SK-N-SH treated with all-trans-retinoic acid at 6 μM for 48 hours (cell line): Measurements from ENCODE around the gene ORAI2.

ENCODE experiments used
- ATAC-seq: fragments of 200-7000 bp; cut with Tn5 transposase; 3 replicates; pipeline ENCODE4 v1.9.1; 2020; ENCODE audit warnings: mild to moderate bottlenecking, moderate library complexity
- ARNTL ChIP-seq: fragments of 450-650 bp; formaldehyde crosslinking; IDR thresholded peaks from 2 replicates; pipeline ENCODE4 v1.5.0; 2020; ENCODE audit warnings: low read depth, mild to moderate bottlenecking, moderate library complexity, borderline replicate concordance
- BACH2 ChIP-seq: fragments of 250-450 bp; sonication (Bioruptor Pico); IDR thresholded peaks from 2 replicates; pipeline ENCODE4 v1.9.0; 2021; ENCODE audit warnings: mild to moderate bottlenecking, borderline replicate concordance
- CREB5 ChIP-seq: fragments of 250-450 bp; sonication (Bioruptor Pico); IDR thresholded peaks from 2 replicates; pipeline ENCODE4 v1.5.1; 2020; ENCODE audit warnings: low read depth, mild to moderate bottlenecking, moderate library complexity
- CSDC2 ChIP-seq: fragments of 250-450 bp; sonication (Bioruptor Pico); IDR thresholded peaks from 2 replicates; pipeline ENCODE4 v1.5.0; 2020; ENCODE audit warnings: mild to moderate bottlenecking, moderate library complexity
- CSRNP3 ChIP-seq: fragments of 250-450 bp; sonication (Bioruptor Pico); IDR thresholded peaks from 2 replicates; pipeline ENCODE4 v1.5.1; 2021; ENCODE audit warnings: mild to moderate bottlenecking, moderate library complexity
- ESRRG ChIP-seq: fragments of 250-450 bp; sonication (Bioruptor Pico); IDR thresholded peaks from 2 replicates; pipeline ENCODE4 v1.6.1; 2021; ENCODE audit warnings: mild to moderate bottlenecking
- GLIS3 ChIP-seq: fragments of 250-450 bp; sonication (Bioruptor Pico); IDR thresholded peaks from 2 replicates; pipeline ENCODE4 v1.5.0; 2020; ENCODE audit warnings: mild to moderate bottlenecking, moderate library complexity
- ISL1 ChIP-seq: fragments of 250-450 bp; sonication (Bioruptor Pico); IDR thresholded peaks from 2 replicates; pipeline ENCODE4 v2.1.2; 2022; ENCODE audit warnings: mild to moderate bottlenecking, moderate library complexity
- OSR1 ChIP-seq: fragments of 250-450 bp; sonication (Bioruptor Pico); IDR thresholded peaks from 2 replicates; pipeline ENCODE4 v1.8.0; 2022; ENCODE audit warnings: moderate library complexity, mild to moderate bottlenecking, inconsistent platforms
- PATZ1 ChIP-seq: fragments of 250-450 bp; sonication (Bioruptor Pico); IDR thresholded peaks from 2 replicates; pipeline ENCODE4 v1.8.0; 2020; ENCODE audit warnings: mild to moderate bottlenecking, moderate library complexity, borderline replicate concordance
- POU6F1 ChIP-seq: fragments of 250-450 bp; sonication (Bioruptor Pico); IDR thresholded peaks from 2 replicates; pipeline ENCODE4 v1.8.0; 2021; ENCODE audit warnings: low read depth, mild to moderate bottlenecking, moderate library complexity, borderline replicate concordance
- PPARA ChIP-seq: fragments of 250-450 bp; sonication (Bioruptor Pico); IDR thresholded peaks from 2 replicates; pipeline ENCODE4 v1.5.0; 2020; ENCODE audit warnings: mild to moderate bottlenecking, borderline replicate concordance
- RARB ChIP-seq: fragments of 250-450 bp; sonication (Bioruptor Pico); IDR thresholded peaks from 2 replicates; pipeline ENCODE4 v1.8.0; 2021; ENCODE audit warnings: mild to moderate bottlenecking, moderate library complexity
- TCF4 ChIP-seq: fragments of 250-450 bp; sonication (Bioruptor Pico); IDR thresholded peaks from 2 replicates; pipeline ENCODE4 v1.8.0; 2021; ENCODE audit warnings: mild to moderate bottlenecking, moderate library complexity, borderline replicate concordance
- TOX ChIP-seq: fragments of 250-450 bp; sonication (Bioruptor Pico); IDR thresholded peaks from 2 replicates; pipeline ENCODE4 v1.8.0; 2021; ENCODE audit warnings: mild to moderate bottlenecking, moderate library complexity, borderline replicate concordance
- TSHZ2 ChIP-seq: fragments of 250-450 bp; sonication (Bioruptor Pico); IDR thresholded peaks from 2 replicates; pipeline ENCODE4 v1.5.0; 2020; ENCODE audit warnings: mild to moderate bottlenecking, moderate library complexity
- ZC3H10 ChIP-seq: fragments of 250-450 bp; sonication (Bioruptor Pico); IDR thresholded peaks from 2 replicates; pipeline ENCODE4 v1.5.1; 2021; ENCODE audit warnings: mild to moderate bottlenecking, moderate library complexity
- ZFP3 ChIP-seq: fragments of 250-450 bp; sonication (Bioruptor Pico); IDR thresholded peaks from 2 replicates; pipeline ENCODE4 v1.5.0; 2020; ENCODE audit warnings: mild to moderate bottlenecking, moderate library complexity
- ZFP30 ChIP-seq: fragments of 450-650 bp; formaldehyde crosslinking; IDR thresholded peaks from 2 replicates; pipeline ENCODE4 v1.5.0; 2022; ENCODE audit warnings: mild to moderate bottlenecking, moderate library complexity
- ZNF70 ChIP-seq: fragments of 450-650 bp; formaldehyde crosslinking; IDR thresholded peaks from 2 replicates; pipeline ENCODE4 v1.5.0; 2020; ENCODE audit warnings: mild to moderate bottlenecking, moderate library complexity
- ZNF8 ChIP-seq: fragments of 450-650 bp; formaldehyde crosslinking; IDR thresholded peaks from 2 replicates; pipeline ENCODE4 v1.5.0; 2020; ENCODE audit warnings: mild to moderate bottlenecking, moderate library complexity

The ORAI2 gene

GRCh38 chr7:102429141-102429899 lies 4.1 kb upstream of the ORAI2 start (continued):
- no peak for TF ChIP-seq CREB5 (CRISPR knock-in tag)
- TF ChIP-seq ESRRG (CRISPR knock-in tag): no peak
- no peak for TF ChIP-seq BACH2 (CRISPR knock-in tag)
- TF ChIP-seq GLIS3: no peak
- no peak for TF ChIP-seq RARB (CRISPR knock-in tag)
- TF ChIP-seq ZNF8 (CRISPR knock-in tag): no peak
- TF ChIP-seq CSDC2: no peak
- no peak for TF ChIP-seq TCF4 (CRISPR knock-in tag)
- no peak for TF ChIP-seq TOX (CRISPR knock-in tag)
- TF ChIP-seq ISL1 (CRISPR knock-in tag): no peak
- TF ChIP-seq CSRNP3 (CRISPR knock-in tag): no peak
- no peak for TF ChIP-seq ZNF70
- TF ChIP-seq, all 23 proteins: peak for 0

- ATAC-seq: no peak
- TF ChIP-seq CSDC2 (no peak), PATZ1 (CRISPR knock-in tag) (no peak), ZC3H10 (CRISPR knock-in tag) (no peak), ARNTL (CRISPR knock-in tag) (no peak), CSRNP3 (CRISPR knock-in tag) (no peak), ISL1 (CRISPR knock-in tag) (no peak), POU6F1 (CRISPR knock-in tag) (no peak), CREB5 (CRISPR knock-in tag) (no peak), GLIS3 (no peak), PPARA (no peak), TSHZ2 (no peak), ESRRG (CRISPR knock-in tag) (no peak), ZFP3 (no peak), OSR1 (no peak), ZFP30 (CRISPR knock-in tag) (no peak), BACH2 (CRISPR knock-in tag) (no peak), TOX (CRISPR knock-in tag) (no peak)
- TF ChIP-seq, all 23 proteins: peak for 0
These were observed 1.6 kb upstream of the ORAI2 start for GRCh38 chr7:102431617-102432298.
